Left lung (tissue), 14 donors: ENCODE results near the gene BRD7. TPM values are rescaled to one million over a fixed set of nuclear protein-coding genes. Genes with fewer than 3 reads are reported as not detected.

Experiments
- ATAC-seq: fragments of 200-7000 bp; cut with Tn5 transposase; one replicate; pipeline ENCODE4 v1.9.1; 2020; ENCODE audit warnings: moderate library complexity
- DNase-seq, 4 donors: peaks; one replicate each; pipeline ENCODE4 v3.0.0-alpha.2; 2013 to 2020
- H3K27ac ChIP-seq, 2 donors: fragments of 200-600 bp; sonication (generic) in 1 of 2; one replicate each; pipeline versions ENCODE4 v1.5.0 to v1.8.0; 2020 to 2021
- H3K27me3 ChIP-seq, 2 donors: fragments of 200-600 bp; sonication (generic) in 1 of 2; one replicate each; pipeline versions ENCODE4 v1.5.0 to v1.8.0; 2020 to 2021
- H3K36me3 ChIP-seq, 2 donors: fragments of 200-600 bp; sonication (generic) in 1 of 2; one replicate each; pipeline versions ENCODE4 v1.5.0 to v1.8.0; 2020 to 2021
- H3K4me1 ChIP-seq, 2 donors: fragments of 200-600 bp; one replicate each; pipeline ENCODE4 v1.8.0; 2021
- H3K4me3 ChIP-seq, 2 donors: fragments of 200-600 bp; sonication (generic) in 1 of 2; one replicate each; pipeline versions ENCODE4 v1.5.0 to v1.8.0; 2020 to 2021; ENCODE audit warnings: mild to moderate bottlenecking in 1 of 2
- H3K9me3 ChIP-seq, 2 donors: fragments of 200-600 bp; sonication (generic) in 1 of 2; one replicate each; pipeline versions ENCODE4 v1.5.0 to v1.8.0; 2020 to 2021
- intact Hi-C, 2 donors: fragments of 100-400 bp; cut with DNase I; formaldehyde crosslinking; loops; one replicate each; pipeline versions ENCODE4 v1.11.2 to v1.14.2; 2022
- long read RNA-seq, 12 donors: library from polyadenylated mRNA in 2 of 12; unstranded in 2 of 12; transcript quantifications; one replicate each; pipeline ENCODE4 v2.0.0 and lab custom pipeline, GENCODE V29; 2019 to 2026
- polyA plus RNA-seq, 6 donors: library from polyadenylated mRNA; unstranded; fragments of 120-200 nt; gene quantifications; one replicate each; pipeline ENCODE4 v1.2.1, GENCODE V29; 2013; ENCODE audit not compliant: insufficient read length in 6 of 6
- total RNA-seq, 2 donors: library from RNA; stranded (reverse); fragmentation: NEBNext Ultra II Directional; extraction: Animal tissue kit (Norgen Biotek cat#: 25700); gene quantifications; one replicate each; pipeline ENCODE4 v1.2.1, GENCODE V29; 2021
- TF ChIP-seq, protein P1 (sequence below), 2 donors: fragments of 200-600 bp; sonication (generic) in 1 of 2; IDR thresholded peaks; one replicate each; pipeline versions ENCODE4 v1.5.0 to v1.8.0; 2021; ENCODE audit warnings: antibody characterized with exemption in 2 of 2
- donor health status: DM: no; HTN: yes; CAD: no.
- donor health status: DM: no; HTN: no; CAD: no.

BRD7 gene
- total RNA-seq (10 to 100 TPM; 59.8 to 66.8 TPM), polyA plus RNA-seq (100 to 1,000 TPM in 4 of 6 donors, 10 to 100 TPM in 2; 87.5 to 113 (median 102) TPM)
- long read RNA-seq, donor 1, full-length matches to known transcripts, result 5 of 37 reads
- long read RNA-seq, donor 1, partial matches to known transcripts, result 32 of 37 reads
- long read RNA-seq, donor 1, other reads (novel, unspliced or antisense), result 0 of 37 reads
- long read RNA-seq, donor 2, full-length matches to known transcripts, result 7 of 92 reads
- long read RNA-seq, donor 2, partial matches to known transcripts, result 85 of 92 reads
- long read RNA-seq, donor 2, other reads (novel, unspliced or antisense), result 0 of 92 reads
- long read RNA-seq, donor 3, full-length matches to known transcripts, result 9 of 35 reads
- long read RNA-seq, donor 3, partial matches to known transcripts, result 26 of 35 reads
- long read RNA-seq, donor 3, other reads (novel, unspliced or antisense), result 0 of 35 reads
- long read RNA-seq, donor 4, partial matches to known transcripts, result 15 of 16 reads
- long read RNA-seq, donor 4, other reads (novel, unspliced or antisense), result 1 of 16 reads
- long read RNA-seq, donor 5, full-length matches to known transcripts, result 2 of 31 reads
- long read RNA-seq, donor 5, partial matches to known transcripts, result 29 of 31 reads
- long read RNA-seq, donor 5, other reads (novel, unspliced or antisense), result 0 of 31 reads
- long read RNA-seq, donor 6, full-length matches to known transcripts, result 4 of 30 reads
- long read RNA-seq, donor 6, partial matches to known transcripts, result 26 of 30 reads
- long read RNA-seq, donor 6, other reads (novel, unspliced or antisense), result 0 of 30 reads
- long read RNA-seq, donor 7, full-length matches to known transcripts, result 2 of 9 reads
- long read RNA-seq, donor 7, partial matches to known transcripts, result 7 of 9 reads
- long read RNA-seq, donor 7, other reads (novel, unspliced or antisense), result 0 of 9 reads
- long read RNA-seq, donor 8, full-length matches to known transcripts, result 9 of 16 reads
- long read RNA-seq, donor 8, partial matches to known transcripts, result 7 of 16 reads
- long read RNA-seq, donor 8, other reads (novel, unspliced or antisense), result 0 of 16 reads
- long read RNA-seq, donor 9, result 0 reads
- long read RNA-seq, donor 10, full-length matches to known transcripts, result 1 of 6 reads
- long read RNA-seq, donor 10, partial matches to known transcripts, result 5 of 6 reads
- long read RNA-seq, donor 10, other reads (novel, unspliced or antisense), result 0 of 6 reads
- long read RNA-seq, donor 11, result 0 reads
- long read RNA-seq, donor 12, full-length matches to known transcripts, result 8 of 8 reads
- long read RNA-seq, donor 12, partial matches to known transcripts, result 0 of 8 reads
- long read RNA-seq, donor 12, other reads (novel, unspliced or antisense), result 0 of 8 reads

GRCh38 chr16:50368410-50369132 lies at the start of gene BRD7:
BRD7 (minus strand) TSS chr16:50368988; CDS start chr16:50368774, 214 bp downstream.
- intact Hi-C loops, result no loop called here
- H3K9me3 ChIP-seq, result no peaks in the 10 kb centered on the region
- peak within 1 kb of the TSS; percentile 96 to 99 for H3K4me3 ChIP-seq
- ATAC-seq (peak; percentile 95), DNase-seq (peak; percentile 46 to 92 (median 68))
- peaks cover 14 to 42% of the 10 kb centered on the region in 2 donors for H3K4me1 ChIP-seq
- H3K27ac ChIP-seq, result peak within 1 kb of the TSS in 1 of 2 donors; percentile 76
- no peaks in the 10 kb centered on the region for H3K27me3 ChIP-seq
- H3K36me3 ChIP-seq, result peaks cover 0 to 10% of the 10 kb centered on the region in 2 donors
- TF ChIP-seq, protein P1, sequence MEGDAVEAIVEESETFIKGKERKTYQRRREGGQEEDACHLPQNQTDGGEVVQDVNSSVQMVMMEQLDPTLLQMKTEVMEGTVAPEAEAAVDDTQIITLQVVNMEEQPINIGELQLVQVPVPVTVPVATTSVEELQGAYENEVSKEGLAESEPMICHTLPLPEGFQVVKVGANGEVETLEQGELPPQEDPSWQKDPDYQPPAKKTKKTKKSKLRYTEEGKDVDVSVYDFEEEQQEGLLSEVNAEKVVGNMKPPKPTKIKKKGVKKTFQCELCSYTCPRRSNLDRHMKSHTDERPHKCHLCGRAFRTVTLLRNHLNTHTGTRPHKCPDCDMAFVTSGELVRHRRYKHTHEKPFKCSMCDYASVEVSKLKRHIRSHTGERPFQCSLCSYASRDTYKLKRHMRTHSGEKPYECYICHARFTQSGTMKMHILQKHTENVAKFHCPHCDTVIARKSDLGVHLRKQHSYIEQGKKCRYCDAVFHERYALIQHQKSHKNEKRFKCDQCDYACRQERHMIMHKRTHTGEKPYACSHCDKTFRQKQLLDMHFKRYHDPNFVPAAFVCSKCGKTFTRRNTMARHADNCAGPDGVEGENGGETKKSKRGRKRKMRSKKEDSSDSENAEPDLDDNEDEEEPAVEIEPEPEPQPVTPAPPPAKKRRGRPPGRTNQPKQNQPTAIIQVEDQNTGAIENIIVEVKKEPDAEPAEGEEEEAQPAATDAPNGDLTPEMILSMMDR (IDR thresholded peaks at IDR 0.05), result peak; percentile 34 to 66

- no peaks in the 10 kb centered on the region for H3K36me3 ChIP-seq
- H3K9me3 ChIP-seq, result peaks cover 0 to 47% of the 10 kb centered on the region in 2 donors
- no peak overlapping the region for H3K27ac ChIP-seq
- H3K27me3 ChIP-seq, result no peaks in the 10 kb centered on the region
- no peaks in the 10 kb centered on the region for H3K4me1 ChIP-seq
- intact Hi-C loops, result no loop called here
- ATAC-seq, result no peak
- H3K4me3 ChIP-seq, result no peak overlapping the region
- no peak for DNase-seq
- TF ChIP-seq, protein P1 (IDR thresholded peaks at IDR 0.05), result no peak
Observed at GRCh38 chr16:50416388-50416787, 47.6 kb upstream of the BRD7 start.

GRCh38 chr16:50414152-50414551 lies 45.4 kb upstream of the BRD7 start:
- H3K27me3 ChIP-seq, result no peaks in the 10 kb centered on the region
- H3K9me3 ChIP-seq, result peaks cover 0 to 36% of the 10 kb centered on the region in 2 donors
- intact Hi-C loops, result no loop called here
- no peak for DNase-seq
- ATAC-seq, result no peak
- TF ChIP-seq, protein P1 (IDR thresholded peaks at IDR 0.05), result no peak
- no peaks in the 10 kb centered on the region for H3K4me1 ChIP-seq
- H3K27ac ChIP-seq, result no peak overlapping the region
- no peaks in the 10 kb centered on the region for H3K36me3 ChIP-seq
- H3K4me3 ChIP-seq, result no peak overlapping the region

DNA sequence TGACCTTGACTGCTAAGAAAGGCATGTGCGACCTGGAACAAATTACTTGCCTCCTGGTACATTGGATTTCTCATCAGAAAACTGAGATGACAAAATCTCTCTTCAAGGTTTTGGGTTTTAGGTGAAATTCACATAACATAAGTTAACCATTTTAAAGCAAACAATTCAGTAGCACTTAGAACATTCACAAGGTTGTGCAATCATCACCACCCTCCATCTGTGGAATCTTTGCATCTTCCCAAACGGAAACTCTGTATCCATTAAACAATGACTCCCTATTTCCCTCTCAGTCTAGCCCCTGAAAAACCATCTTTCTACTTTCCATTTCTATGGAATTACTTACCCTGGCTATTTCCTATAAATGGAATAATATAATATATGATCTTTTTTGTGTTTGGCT lies 42.2 kb upstream of the BRD7 start:
- ATAC-seq (no peak), DNase-seq (no peak)
- intact Hi-C loops, result no loop called here
- Histone ChIP-seq H3K4me1 (no peaks in the 10 kb centered on the region), H3K9me3 (peaks cover 0 to 10% of the 10 kb centered on the region in 2 donors), H3K27me3 (no peaks in the 10 kb centered on the region), H3K36me3 (no peaks in the 10 kb centered on the region), H3K4me3 (no peak overlapping the region), H3K27ac (no peak overlapping the region)
- TF ChIP-seq, protein P1 (IDR thresholded peaks at IDR 0.05), result no peak
